Left kidney (tissue), 2 donors: ENCODE results near the gene CD93. TPM values are rescaled to one million over a fixed set of nuclear protein-coding genes. Genes with fewer than 3 reads are reported as not detected.

Experiments
- DNase-seq: peaks from one replicate; pipeline ENCODE4 v3.0.0-alpha.2; 2013
- polyA plus RNA-seq: library from polyadenylated mRNA; unstranded; fragments of 120-200 nt; gene quantifications from one replicate; pipeline ENCODE4 v1.2.1, GENCODE V29; 2013; ENCODE audit not compliant: insufficient read length

CD93 gene
- polyA plus RNA-seq, 1 donor = 37.9 TPM

DNA sequence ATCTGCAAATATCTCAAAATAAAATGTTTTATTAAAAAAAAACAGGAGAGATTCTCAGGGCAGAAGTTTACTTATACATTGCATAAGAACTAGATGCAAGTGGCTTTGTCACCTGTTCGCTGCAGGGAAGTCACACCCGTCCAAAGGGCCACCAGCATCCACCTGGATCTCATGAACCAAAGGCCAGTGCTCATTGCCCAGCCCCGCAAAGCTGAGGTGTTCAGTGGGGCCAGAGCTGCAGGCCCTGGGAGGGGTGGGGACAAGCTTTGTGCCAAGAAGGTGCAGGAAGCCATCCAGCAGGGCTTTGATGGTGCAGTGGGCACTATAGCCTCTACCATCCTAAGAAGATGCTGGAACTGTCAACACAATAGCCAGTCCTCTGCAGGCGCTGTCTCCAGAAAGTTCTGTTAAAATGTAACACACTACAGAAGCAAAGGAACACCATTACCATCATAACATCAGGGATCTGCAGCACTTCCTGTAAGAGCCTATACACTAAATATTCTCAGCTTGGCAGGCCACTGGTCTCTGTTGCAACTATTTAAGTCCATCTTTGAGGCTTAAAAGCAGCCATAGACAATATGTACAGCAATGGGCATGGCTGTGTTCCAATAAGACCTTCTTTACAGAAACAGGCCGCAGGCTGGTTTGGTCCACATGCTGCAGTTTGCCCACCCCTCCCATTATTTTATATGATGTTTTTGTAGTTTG, 15.7 kb upstream of the CD93 start:
- DNase-seq = no peak

- DNase-seq = no peak
These were observed 14.6 kb upstream of the CD93 start for GRCh38 chr20:23100720-23101107.

DNA sequence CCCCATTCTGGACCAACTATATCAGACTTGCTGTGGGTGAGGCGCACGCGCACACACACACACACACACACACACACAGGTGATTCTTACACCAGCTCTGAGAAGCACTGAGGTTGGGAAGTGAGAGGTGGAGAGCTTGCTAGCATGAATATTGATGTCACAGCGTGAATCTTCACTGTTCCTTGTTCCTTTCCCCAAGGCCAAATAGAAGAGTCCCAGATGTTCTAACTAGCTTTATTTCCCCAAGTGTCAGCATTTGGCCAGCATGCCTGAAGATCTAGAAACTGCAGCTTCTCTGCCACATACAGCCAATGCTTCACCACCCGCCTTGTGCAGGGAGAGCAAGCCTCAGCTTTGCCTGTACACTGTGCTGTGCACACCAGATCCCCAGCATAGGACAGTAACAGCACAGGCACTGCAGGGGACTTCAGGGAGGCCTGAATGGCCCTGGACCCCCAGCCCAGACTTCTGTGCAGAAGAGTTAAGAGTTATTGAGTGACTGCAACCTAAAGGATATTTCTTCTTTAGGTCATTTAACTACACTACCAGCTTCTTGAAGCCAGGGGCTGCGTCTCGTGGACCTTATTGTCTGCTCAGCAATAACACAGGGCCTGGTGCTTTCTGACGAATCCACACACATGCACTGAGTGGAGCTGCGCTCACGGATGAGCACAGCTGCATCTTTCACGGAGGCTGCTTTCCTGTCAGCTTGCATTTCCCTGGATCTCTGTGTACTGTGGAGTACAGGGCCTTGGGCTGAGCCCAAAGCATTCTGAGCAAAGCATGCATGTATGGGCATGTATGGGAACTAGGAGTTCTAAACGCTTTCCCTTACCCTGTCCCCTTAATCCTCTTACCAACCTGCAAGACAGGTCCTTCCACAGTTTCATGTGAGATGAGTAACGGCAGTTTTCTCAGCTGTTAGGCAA, 13.9 kb upstream of the CD93 start:
- DNase-seq = no peak

- DNase-seq = no peak
These were observed 11.8 kb upstream of the CD93 start for GRCh38 chr20:23097636-23098580.

GRCh38 chr20:23096986-23097520, 10.9 kb upstream of the CD93 start:
- DNase-seq = no peak

- no peak for DNase-seq
These were observed 10.0 kb upstream of the CD93 start for GRCh38 chr20:23096097-23096496.

- no peak for DNase-seq
These were observed 9.4 kb upstream of the CD93 start for GRCh38 chr20:23095499-23095898.

DNA sequence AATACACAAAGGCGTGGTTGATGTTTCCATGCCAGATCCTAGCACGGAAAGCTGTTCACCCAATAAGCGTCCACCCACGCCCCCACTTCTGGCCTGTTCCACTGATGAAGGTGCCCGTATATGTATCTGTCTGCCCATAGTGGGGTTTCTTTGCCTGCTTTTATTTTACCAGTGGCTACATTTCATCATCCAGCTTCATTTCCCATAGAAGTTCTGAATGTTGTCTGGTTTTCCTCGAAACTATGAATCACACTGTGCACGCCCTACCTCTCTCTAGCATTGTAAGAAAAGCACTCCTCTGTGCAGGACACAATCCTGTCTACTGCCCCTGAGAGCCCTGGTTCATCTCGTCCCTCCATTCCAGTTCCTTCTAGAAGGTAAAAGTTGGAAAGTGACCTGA, 8.8 kb upstream of the CD93 start:
- DNase-seq = no peak

- DNase-seq = no peak
These were observed 8.2 kb upstream of the CD93 start for GRCh38 chr20:23094213-23094896.

DNA sequence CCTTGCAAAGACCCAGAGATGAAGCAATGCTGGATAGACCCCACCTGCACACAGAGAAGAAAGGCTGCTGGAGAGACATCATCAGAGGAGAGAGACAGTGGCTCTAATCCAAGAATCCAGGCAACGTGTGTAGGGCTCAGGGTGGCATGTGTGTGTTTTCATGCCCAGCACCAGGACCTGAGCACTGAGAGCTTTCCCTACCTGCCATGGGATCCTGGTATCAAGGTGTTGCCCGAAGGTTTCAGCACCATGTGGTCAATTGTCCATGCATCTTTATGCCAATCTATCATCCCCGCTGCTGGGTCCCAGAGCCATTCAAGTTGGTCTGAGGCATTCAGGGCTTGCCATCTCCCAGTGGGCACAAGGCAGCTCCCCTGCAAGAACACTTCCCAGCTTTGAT, 7.5 kb upstream of the CD93 start:
- no peak for DNase-seq

DNA sequence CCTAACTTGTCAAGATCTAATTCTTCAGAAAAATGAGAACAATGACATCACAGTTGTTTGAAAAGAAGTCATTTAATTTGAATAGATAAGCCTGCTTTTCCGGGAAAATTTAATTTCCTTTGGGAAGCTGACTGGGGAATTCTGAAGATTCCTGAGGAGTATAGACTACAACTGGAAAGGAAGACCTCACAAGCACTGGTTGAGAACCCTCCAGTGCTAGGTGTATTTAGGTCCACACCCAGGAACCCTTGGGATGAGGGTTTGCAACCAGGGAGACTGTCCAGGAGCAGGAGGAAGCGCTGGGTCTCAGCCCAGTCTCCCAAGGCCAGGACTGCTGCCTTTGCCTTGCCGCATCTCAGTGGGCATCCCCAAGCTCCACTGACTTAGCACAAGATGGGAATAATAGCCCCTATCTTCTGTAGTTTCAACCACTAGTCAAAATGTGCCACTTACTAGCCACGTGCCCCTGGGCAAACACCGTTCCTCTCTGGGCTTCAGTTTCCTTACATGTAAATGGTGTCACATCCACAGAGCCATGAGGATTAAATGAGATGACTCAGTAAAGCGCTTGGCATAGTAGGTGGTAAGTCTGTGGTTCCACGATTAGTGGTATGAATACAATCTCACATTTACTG, 6.9 kb upstream of the CD93 start:
- no peak for DNase-seq

- DNase-seq = no peak
These were observed 6.2 kb upstream of the CD93 start for GRCh38 chr20:23092384-23092756.

- DNase-seq = no peak
These were observed 5.7 kb upstream of the CD93 start for GRCh38 chr20:23091721-23092383.

DNA sequence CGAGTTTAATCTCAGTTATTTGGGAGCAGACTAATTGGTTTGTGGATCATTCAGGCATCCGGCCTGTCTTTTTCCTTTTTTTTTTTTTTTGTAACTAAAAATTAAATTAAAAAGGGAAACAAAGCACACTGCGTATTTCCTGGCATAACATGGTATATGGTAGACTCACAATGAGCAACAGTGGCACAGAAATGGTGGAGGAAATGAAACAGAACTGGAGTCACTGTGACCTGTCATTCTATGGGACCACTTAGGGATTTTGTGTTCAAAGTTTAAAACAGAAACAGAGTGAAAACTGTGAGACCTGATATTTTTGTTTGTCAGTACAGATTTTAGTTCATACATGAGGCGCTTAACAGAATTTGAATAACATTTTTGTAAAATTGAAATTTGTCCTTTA, 4.8 kb upstream of the CD93 start:
- no peak for DNase-seq

DNA sequence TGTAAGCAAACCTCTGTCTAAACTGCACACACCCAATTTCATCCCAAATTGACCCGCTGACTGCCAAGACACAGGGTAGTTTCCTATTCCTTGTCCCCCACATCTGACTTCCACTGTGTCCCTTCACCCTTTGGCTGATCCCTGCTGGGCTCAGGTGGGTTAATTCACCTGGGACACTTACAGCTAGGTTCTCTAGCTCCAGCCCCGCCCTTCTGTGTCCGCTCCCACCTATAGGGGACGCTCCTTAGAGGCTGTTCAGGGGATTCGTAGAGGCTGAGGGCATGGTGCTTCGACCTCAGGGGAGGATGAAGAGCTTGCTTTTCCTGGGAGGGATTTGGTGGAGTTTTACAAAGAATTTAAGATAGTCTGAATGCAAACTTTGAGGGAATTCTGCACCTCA, 4.0 kb upstream of the CD93 start:
- no peak for DNase-seq

DNA sequence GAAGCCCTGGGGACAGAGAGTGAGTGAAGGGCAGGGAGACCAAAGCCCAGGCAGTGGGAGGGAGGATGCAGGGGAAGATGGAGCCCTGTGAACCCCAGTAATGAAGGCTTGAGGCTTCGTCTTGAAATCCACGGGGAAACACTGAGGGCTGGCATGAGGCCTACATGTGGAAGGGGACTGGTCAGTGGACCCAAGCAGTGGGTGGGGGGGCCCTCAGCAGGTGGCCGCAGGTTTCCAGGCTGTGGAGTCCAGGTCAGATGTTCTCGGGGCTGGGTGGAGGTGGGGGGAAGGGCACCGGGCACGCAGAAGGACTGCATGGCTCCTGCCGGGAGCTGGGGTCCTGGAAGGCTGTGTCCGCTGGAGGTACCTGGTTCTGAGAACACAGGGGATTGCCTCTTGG, 2.7 kb upstream of the CD93 start:
- DNase-seq = no peak

DNA sequence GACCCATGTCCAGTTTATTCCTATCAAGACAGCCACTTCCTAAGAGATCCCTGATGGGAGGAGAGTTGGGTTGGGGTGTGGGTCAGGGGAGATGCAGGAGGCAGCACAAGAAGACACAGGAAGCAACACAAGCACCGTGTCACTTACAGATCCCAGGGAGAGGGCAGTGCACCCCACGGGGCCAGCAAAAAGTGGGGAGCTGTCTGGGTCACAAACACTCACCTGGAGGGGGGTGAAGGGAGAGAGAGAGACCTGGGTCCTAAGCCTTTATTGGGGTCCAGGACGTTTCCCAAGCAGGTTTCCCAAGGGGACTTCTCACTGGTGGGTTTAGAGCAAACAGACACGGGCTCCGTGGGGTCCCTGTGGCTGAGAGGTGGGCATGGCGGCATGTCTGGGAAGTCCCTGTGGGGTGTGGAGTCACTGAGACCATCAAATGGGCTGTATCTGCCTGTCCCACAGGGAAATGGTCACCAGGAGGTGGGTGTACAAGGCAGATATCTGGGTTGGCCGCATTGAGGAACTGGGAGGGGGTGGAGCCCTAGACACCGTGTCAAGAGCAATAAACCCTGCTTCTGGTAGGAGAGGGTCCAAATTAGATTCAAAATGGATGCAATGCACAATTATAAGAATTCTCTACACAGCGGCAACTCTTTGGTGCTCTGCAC, 1.6 kb upstream of the CD93 start:
- no peak for DNase-seq

DNA sequence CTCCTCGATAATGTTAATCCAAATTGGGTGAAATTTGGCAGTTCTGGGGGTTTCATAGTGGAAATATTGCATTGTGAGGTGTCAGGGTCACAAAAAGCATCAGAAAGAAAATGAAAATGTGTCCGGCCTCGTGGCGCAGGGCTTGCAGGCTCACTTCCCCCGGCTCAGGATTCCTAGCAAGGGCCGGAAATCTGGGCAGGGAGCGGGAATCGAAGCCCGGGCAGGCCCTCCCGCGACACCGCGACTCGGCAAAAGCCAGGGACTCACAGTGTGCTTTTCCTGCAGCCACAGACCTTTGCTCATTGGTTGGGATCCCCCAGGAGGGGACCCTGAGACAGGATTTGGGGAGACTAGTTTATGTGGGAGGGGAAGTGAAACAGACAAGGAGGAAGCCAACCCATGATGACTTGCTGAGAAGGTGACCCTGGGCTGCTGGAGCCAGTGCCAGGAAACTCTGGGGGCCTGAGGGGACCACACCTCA, 847 bp upstream of the CD93 start:
- no peak for DNase-seq

- no peak for DNase-seq
These were observed 578 bp downstream of the CD93 start for GRCh38 chr20:23085436-23086055.
